Body of pancreas (tissue), 4 donors: ENCODE measurements around the gene TRPV2.

Experiments used
- CTCF ChIP-seq, 7 experiments: fragments of 450-650 bp in 4 of 7; fragments of 200-600 bp in 3 of 7; sonication (generic) in 3 of 7; IDR thresholded peaks; one replicate each; pipeline ENCODE4 v1.5.1; 2016 to 2019; ENCODE audit warnings: antibody characterized with exemption in 7 of 7
- POLR2A ChIP-seq, 3 donors: fragments of 450-650 bp; IDR thresholded peaks; one replicate each; pipeline ENCODE4 v1.6.1; 2016; ENCODE audit warnings: antibody characterized with exemption in 3 of 3, mild to moderate bottlenecking in 2 of 3

DNA sequence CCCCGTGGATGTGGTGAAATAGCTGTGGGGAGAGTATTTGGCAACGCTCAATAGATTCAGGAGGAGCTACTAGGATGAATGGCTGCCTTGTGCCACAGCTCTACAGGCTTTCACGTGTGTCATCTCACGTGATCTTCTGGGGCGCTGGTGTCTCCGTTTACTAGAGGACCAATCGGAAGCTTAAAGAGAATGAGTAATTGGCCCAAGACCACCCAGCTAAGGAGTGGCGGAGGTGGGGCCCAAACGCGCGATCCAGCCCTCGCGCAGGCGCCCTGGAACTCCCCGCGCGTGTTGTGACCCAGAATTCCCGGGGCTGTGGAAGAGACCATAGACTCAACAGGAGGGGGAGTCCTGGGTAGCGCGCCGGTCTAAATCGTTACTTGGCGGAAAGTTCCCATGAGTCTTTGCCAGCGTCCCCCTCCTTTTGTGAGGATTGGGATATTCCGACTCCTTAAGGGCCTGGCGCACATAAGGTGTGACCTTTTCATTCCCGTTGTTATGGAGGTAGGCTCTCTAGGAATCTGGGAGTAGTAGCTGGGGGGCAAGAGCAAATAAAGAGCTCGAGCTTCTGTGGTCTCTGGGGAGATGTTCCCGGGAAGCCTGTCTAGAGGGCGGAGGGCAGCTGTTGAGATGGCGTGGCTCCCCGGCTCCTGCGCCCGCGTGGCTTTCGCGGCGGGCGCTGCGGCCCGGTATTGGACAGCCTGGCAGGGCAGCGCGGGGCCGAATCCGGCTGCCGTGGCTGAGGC lies 23.4 kb downstream of the TRPV2 start:
- TF ChIP-seq CTCF (IDR thresholded peaks at IDR 0.05) (peak in 2 of 7 experiments; percentile 2 to 15), POLR2A (IDR thresholded peaks at IDR 0.05) (peak; percentile 77 to 97 (median 97))
